Epithelial cell of proximal tubule (primary cell): Measurements from ENCODE around the gene SLC36A4. TPM values are rescaled to one million over a fixed set of nuclear protein-coding genes. Genes with fewer than 3 reads are reported as not detected.
"Not testable (repeated sequence)": the region's sequence is repeated elsewhere in the genome, so short reads cannot be mapped to it uniquely, and the experiment has no call there.

ENCODE experiments used
- DNase-seq: peaks from one replicate; pipeline ENCODE4 v3.0.0-alpha.2; 2011; ENCODE audit warnings: low read depth
- H3K4me3 ChIP-seq: 2 replicates; pipeline ENCODE4 v1.5.1; 2011; ENCODE audit warnings: low read depth, mild to moderate bottlenecking, low read length
- CTCF ChIP-seq: conservative IDR thresholded peaks from 2 replicates; pipeline ENCODE4 v1.5.1; 2012; ENCODE audit warnings: low read depth, mild to moderate bottlenecking, low read length
- total RNA-seq: library from RNA; depleted of rRNA; stranded (reverse); fragments of >200 nt; gene quantifications from 2 replicates; pipeline ENCODE4 v1.2.3, GENCODE V29; 2015

The SLC36A4 gene
- total RNA-seq, 1 donor from 2014 or later = 5.8 TPM

- TF ChIP-seq CTCF = no peak
- DNase-seq = no peak
Observed at GRCh38 chr11:93194673-93195291, 3.0 kb downstream of the SLC36A4 start.

GRCh38 chr11:93193731-93194130, 4.1 kb downstream of the SLC36A4 start:
- DNase-seq = no peak
- H3K4me3 ChIP-seq = no peak overlapping the region
- TF ChIP-seq CTCF = no peak

More at GRCh38 chr11:93194673-93195291, 3.0 kb downstream of the SLC36A4 start:
- no peak overlapping the region for H3K4me3 ChIP-seq

GRCh38 chr11:93192163-93192562, 5.6 kb downstream of the SLC36A4 start:
- DNase-seq = no peak
- H3K4me3 ChIP-seq = no peak overlapping the region
- no peak for TF ChIP-seq CTCF

- no peak for TF ChIP-seq CTCF
- H3K4me3 ChIP-seq = no peak overlapping the region
- DNase-seq = no peak
Observed at GRCh38 chr11:93189462-93189861, 8.3 kb downstream of the SLC36A4 start.

- no peak for DNase-seq
- no peak overlapping the region for H3K4me3 ChIP-seq
- TF ChIP-seq CTCF = no peak
Observed at GRCh38 chr11:93188726-93189125, 9.1 kb downstream of the SLC36A4 start.

GRCh38 chr11:93187290-93187689, 10.5 kb downstream of the SLC36A4 start:
- H3K4me3 ChIP-seq = no peak overlapping the region
- DNase-seq = no peak
- TF ChIP-seq CTCF = no peak

- not testable (repeated sequence) for DNase-seq, H3K4me3 ChIP-seq
Observed at GRCh38 chr11:93177891-93178290, 19.9 kb downstream of the SLC36A4 start.
